ENCODE data around the gene TPBG.

The TPBG gene, protein sequence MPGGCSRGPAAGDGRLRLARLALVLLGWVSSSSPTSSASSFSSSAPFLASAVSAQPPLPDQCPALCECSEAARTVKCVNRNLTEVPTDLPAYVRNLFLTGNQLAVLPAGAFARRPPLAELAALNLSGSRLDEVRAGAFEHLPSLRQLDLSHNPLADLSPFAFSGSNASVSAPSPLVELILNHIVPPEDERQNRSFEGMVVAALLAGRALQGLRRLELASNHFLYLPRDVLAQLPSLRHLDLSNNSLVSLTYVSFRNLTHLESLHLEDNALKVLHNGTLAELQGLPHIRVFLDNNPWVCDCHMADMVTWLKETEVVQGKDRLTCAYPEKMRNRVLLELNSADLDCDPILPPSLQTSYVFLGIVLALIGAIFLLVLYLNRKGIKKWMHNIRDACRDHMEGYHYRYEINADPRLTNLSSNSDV

GRCh38 chr6:82363428-82364086 lies at the start of gene TPBG:
Gene TPBG, plus strand, starts transcription at chr6:82363817. Its CDS starts 1,145 bp downstream, at chr6:82364962.
- DNase-seq, result peak; percentile 65

DNA sequence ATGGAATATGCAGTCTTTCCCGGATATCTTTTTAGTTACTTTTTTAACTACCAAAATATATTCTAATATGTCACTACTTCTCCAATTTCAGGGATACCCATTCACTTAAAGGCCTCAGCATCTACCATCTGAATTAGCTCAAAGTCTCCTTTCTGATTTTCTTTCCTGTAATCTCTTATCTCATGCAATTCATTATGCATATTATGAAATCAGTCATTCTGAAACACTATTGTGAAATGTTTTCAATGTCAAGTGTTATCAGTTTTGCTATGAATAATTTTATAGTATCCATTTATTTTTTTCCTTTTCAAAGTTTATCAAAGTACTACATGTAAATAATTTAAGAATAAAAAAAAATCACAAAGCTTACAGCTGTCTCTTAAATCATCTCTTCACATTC lies 41.2 kb upstream of the TPBG start:
- DNase-seq, result no peak

GRCh38 chr6:82329766-82330165 lies 33.9 kb upstream of the TPBG start:
- DNase-seq, result no peak

DNA sequence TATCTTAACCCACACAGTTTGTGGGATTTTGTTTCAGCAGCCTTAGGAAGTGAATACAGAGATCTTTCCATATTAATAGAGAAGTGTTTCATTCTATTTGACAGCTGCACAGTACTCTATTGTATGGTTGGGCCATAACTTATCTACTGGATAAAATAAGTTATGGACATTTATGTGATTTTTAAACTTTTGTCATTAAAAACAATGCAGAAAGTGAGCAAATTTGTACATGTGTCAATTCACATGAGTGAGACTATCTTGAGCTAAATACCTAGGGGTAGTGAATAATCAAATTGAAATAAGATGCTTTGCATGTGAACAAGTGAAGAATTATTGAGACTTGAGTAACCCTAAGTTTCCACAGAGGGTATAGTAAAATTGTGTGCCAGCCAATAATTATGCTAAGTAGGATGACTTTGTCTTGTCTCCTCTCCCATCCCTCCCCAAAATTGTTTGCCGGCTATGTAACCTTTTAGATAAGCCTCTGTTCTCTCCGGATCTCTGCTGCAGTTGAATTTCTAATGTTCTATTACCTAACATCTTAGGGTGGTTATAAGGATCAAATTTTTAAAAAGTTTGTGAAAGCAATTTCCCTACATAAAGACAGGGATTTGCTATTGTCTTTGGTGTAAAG lies 33.3 kb upstream of the TPBG start:
- no peak for DNase-seq

DNA sequence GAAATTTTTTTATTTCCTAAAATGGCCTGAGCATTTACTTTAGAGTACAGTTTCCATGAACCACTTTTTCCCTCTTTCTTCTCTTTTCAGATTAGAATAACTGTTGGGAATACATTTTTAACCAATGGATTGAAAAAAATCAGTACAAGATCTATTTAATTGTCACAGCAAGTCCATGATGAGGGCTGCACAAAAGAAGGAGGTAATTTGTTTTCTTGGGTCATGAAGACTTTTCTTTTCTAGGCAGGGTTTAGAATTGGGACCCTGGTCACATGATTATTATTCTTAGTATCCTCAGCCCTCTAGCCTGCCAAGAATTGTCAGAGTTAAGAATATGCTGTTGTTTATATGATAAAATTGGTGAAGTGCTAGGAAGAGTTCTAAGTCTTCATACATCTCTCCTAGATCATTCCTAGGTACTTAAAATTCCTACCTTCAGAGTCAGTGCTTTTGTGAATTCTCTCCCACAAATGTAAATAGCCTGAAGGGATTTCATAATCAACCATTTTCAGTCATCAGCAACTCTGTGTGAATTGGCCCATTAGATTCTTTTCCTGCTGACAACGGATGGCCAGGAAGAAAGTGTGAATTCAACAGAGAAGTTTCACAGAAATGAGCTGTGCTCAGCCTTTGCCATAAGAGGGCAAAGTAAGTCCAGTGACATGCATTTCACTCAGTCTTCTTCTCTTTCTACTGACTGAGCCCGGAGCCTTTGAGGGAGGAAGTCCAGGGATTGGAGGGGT lies 32.4 kb upstream of the TPBG start:
- no peak for DNase-seq

GRCh38 chr6:82333781-82334180 lies 29.8 kb upstream of the TPBG start:
- DNase-seq, result no peak

- DNase-seq, result no peak
Observed at GRCh38 chr6:82337688-82338257, 25.8 kb upstream of the TPBG start.

GRCh38 chr6:82348130-82348529 lies 15.5 kb upstream of the TPBG start:
- DNase-seq, result no peak

DNA sequence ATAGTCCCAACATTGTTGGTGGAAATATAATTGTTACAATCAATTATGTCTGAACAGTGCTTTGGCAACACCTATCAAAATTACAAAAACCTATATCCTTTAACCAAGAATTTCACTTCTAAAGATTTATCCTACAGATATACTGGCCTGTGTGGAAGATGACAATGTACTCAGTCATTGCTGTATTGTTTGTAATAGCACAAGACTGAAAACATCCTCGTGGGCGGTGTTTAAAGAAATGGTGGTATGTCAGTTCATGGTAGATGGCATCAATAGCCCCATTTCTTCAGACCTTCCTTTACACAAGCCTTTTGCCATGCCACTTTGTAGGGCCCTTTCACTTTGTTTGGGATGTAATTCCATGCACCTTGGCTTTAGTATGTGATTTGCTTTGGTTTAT lies 9.8 kb upstream of the TPBG start:
- no peak for DNase-seq

DNA sequence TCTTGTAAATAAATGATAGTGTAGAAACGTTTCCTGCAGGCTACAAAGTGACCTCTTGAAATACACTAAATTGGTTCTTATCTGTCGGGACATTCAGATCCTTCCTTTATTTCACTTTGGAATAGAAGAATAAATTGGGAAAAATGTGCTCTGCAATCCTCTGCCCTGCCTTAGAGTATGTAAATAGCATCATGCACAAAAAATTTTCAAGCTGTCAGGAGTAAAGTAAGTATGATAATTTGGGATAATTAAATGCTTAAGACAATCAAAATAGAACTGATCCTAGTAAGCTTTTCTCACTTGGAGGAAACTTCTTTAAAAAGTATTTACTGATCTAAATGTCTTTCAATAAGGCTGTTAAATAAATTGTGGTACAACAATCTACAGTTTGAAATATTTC lies 3.1 kb upstream of the TPBG start:
- no peak for DNase-seq

- DNase-seq, result no peak
Observed at GRCh38 chr6:82361631-82362030, 2.0 kb upstream of the TPBG start.

- DNase-seq, result no peak
Observed at GRCh38 chr6:82362144-82362543, 1.5 kb upstream of the TPBG start.

- DNase-seq, result no peak
Observed at GRCh38 chr6:82362878-82363427, 664 bp upstream of the TPBG start.

DNA sequence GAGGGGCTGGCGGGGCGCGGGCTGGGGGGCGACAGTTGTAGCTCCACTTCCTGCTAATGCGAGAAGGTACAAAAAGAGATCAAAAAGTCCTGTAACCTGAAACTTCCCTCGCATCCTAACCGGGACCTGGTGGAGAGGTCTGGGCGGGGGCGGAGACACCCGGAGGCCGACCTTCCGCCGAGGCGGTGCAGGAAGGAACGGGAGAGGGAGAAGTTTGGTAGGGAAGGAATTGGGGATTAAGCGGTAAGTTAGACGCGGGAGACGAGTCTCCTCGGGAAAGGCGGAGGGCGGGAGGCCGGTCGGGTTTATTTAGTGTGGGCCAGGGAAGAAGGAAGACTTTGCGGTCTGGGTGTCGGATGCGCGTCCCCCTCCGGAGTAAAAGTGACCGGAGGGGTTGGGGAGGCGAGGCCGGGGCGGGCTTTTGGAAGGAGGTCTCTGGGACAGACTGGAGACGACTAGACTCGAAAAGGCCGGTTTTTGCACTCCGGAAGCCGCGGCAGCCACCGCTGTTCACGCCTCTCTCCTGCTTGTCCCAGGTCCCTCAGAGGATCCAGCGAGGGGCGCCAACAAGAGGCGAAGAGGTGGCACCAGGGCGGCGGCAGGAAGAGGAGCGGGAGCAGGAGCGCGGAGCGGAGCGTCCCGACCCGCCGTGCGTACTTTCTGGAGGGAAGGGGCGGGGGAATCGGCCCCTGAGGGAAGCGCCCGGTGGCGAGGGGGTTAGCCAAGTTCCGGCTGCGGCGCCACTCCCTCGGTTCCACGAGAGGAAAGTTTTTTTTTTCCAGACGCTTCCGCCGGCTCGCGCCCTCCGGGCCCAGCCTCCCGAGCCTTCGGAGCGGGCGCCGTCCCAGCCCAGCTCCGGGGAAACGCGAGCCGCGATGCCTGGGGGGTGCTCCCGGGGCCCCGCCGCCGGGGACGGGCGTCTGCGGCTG lies 734 bp downstream of the TPBG start:
- DNase-seq, result peak; percentile 49

DNA sequence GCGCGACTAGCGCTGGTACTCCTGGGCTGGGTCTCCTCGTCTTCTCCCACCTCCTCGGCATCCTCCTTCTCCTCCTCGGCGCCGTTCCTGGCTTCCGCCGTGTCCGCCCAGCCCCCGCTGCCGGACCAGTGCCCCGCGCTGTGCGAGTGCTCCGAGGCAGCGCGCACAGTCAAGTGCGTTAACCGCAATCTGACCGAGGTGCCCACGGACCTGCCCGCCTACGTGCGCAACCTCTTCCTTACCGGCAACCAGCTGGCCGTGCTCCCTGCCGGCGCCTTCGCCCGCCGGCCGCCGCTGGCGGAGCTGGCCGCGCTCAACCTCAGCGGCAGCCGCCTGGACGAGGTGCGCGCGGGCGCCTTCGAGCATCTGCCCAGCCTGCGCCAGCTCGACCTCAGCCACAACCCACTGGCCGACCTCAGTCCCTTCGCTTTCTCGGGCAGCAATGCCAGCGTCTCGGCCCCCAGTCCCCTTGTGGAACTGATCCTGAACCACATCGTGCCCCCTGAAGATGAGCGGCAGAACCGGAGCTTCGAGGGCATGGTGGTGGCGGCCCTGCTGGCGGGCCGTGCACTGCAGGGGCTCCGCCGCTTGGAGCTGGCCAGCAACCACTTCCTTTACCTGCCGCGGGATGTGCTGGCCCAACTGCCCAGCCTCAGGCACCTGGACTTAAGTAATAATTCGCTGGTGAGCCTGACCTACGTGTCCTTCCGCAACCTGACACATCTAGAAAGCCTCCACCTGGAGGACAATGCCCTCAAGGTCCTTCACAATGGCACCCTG lies 1.6 kb downstream of the TPBG start:
- peak; percentile 47 for DNase-seq

GRCh38 chr6:82367704-82368103 lies 4.1 kb downstream of the TPBG start:
- DNase-seq, result no peak

GRCh38 chr6:82370788-82371187 lies 7.2 kb downstream of the TPBG start:
- DNase-seq, result peak; percentile 55

DNA sequence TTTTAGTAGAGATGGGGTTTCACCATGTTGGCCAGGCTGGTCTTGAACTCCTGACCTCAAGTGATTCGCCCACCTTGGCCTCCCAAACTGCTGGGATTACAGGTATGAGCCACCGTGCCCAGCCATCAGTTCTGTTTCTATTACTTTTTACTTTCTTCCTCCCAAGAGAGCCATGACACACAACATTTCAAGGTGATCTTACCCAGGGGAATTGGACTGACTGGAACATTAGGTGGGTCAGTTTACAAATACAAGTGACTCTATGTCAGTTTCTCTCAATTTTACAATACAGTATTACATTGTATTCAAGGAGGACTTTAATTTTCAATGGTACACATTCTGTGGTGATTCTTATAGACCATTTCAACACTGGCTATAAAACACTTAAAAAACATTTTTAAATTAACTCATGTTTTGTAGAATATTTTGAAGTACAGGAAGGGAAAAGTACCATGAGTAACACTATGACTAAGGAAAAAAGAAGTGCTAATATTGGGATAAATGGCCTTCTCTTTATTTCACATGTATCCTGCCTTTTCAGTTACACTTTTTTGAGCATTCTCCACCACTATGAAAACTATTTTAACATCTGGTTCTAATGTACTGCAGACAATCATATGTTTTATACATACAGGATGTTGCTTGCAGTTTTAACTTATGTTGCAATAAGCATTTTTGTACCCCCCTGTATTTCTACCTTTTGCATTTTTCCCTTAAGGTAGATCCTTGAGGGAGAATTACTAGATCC lies 8.4 kb downstream of the TPBG start:
- DNase-seq, result no peak

DNA sequence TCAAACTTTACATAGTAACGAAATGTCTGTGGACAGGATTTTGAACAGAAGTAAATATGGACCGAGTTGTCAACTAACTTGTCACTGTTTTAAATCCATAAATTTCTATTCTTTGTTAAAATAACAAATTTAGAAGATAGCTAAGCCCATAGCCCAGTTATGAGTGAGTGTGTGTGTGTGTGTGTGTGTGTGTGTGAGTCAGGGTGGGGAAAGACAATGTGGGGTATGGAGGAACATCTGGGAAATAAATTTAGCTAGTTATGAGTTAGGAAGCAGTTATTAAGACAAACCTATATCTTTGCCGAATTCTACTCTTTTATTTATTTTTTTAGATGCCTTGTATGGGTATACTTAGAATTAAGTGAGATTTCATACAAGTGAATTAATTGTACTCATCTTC lies 9.0 kb downstream of the TPBG start:
- no peak for DNase-seq

DNA sequence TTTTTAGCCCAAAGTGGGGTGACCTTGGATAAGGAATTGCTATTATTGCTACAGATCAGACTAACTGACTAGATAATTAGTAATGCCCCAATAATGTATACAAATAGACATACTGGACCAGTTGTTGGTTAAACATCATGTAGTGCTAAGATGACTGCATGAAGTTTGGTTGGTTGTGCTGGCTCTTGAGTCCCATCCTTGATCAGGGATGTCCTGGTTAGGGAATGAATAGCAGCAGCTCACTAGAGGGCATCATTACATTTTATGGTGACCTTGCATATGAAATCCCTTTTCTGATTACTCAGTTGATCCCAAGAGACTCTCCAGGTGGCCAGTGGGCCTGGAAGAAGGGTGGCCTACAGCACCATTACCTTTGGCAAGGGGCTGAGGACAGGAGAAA lies 10.9 kb downstream of the TPBG start:
- no peak for DNase-seq
